Measurements from ENCODE around the gene ZBTB21.

GRCh38 chr21:42017022-42017421 lies 6.9 kb upstream of the ZBTB21 start:
- TF ChIP-seq TAF1 (IDR thresholded peaks at IDR 0.05; ENCODE audit: borderline replicate concordance, insufficient read depth, low read length), result no peak
- TF ChIP-seq FOXP2 (optimal IDR thresholded peaks at IDR 0.05; ENCODE audit: borderline replicate concordance, extremely low read depth, extremely low read length, insufficient read depth), result no peak

All from PFSK-1 (cell line).